GM18511 (cell line): ENCODE measurements around the gene MPL.

Experiments
- ATAC-seq: cut with Tn5 transposase; IDR thresholded peaks from one replicate; pipeline ENCODE4 v1.9.1; 2021; ENCODE audit warnings: mild to moderate bottlenecking, moderate library complexity; ENCODE audit not compliant: unreplicated experiment

Gene MPL

GRCh38 chr1:43321331-43321891, 16.2 kb upstream of the MPL start:
- no peak for ATAC-seq

GRCh38 chr1:43322506-43322905, 15.1 kb upstream of the MPL start:
- ATAC-seq = no peak

GRCh38 chr1:43324810-43325209, 12.8 kb upstream of the MPL start:
- ATAC-seq = no peak

- no peak for ATAC-seq
These were observed 12.2 kb upstream of the MPL start for GRCh38 chr1:43325381-43325780.

GRCh38 chr1:43327549-43328292, 9.9 kb upstream of the MPL start:
- no peak for ATAC-seq

GRCh38 chr1:43329995-43330751, 7.4 kb upstream of the MPL start:
- no peak for ATAC-seq

GRCh38 chr1:43331688-43332087, 5.9 kb upstream of the MPL start:
- ATAC-seq = no peak

- ATAC-seq = no peak
These were observed 3.0 kb upstream of the MPL start for GRCh38 chr1:43334453-43335205.

GRCh38 chr1:43338001-43338400, 383 bp downstream of the MPL start:
- ATAC-seq = no peak

- ATAC-seq = no peak
These were observed 2.1 kb downstream of the MPL start for GRCh38 chr1:43339584-43340232.

- no peak for ATAC-seq
These were observed 2.9 kb downstream of the MPL start for GRCh38 chr1:43340559-43340958.

GRCh38 chr1:43344267-43344850, 6.7 kb downstream of the MPL start:
- ATAC-seq = no peak

- ATAC-seq = no peak
These were observed 7.5 kb downstream of the MPL start for GRCh38 chr1:43345120-43345519.

- no peak for ATAC-seq
These were observed 9.0 kb downstream of the MPL start for GRCh38 chr1:43346636-43347035.

GRCh38 chr1:43348343-43348808, 10.8 kb downstream of the MPL start:
- ATAC-seq = no peak

GRCh38 chr1:43348809-43349593, 11.4 kb downstream of the MPL start:
- ATAC-seq = no peak

- no peak for ATAC-seq
These were observed 12.1 kb downstream of the MPL start for GRCh38 chr1:43349594-43350306.

- ATAC-seq = no peak
These were observed 13.4 kb downstream of the MPL start for GRCh38 chr1:43350976-43351375.
